HG03378 (cell line): ENCODE measurements around the gene ACP6.
"Not testable (repeated sequence)": the region's sequence is repeated elsewhere in the genome, so short reads cannot be mapped to it uniquely, and the experiment has no call there.

ENCODE experiments used
- ATAC-seq: cut with Tn5 transposase; IDR thresholded peaks from one replicate; pipeline ENCODE4 v1.9.1; 2021; ENCODE audit warnings: mild to moderate bottlenecking, moderate library complexity; ENCODE audit not compliant: unreplicated experiment

Gene ACP6

DNA sequence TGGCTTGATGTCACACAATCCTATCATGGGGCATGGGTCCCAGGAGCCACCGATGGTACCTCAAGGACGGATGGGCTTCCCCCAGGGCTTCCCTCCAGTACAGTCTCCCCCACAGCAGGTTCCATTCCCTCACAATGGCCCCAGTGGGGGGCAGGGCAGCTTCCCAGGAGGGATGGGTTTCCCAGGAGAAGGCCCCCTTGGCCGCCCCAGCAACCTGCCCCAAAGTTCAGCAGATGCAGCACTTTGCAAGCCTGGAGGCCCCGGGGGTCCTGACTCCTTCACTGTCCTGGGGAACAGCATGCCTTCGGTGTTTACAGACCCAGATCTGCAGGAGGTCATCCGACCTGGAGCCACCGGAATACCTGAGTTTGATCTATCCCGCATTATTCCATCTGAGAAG, 46.3 kb downstream of the ACP6 start:
- no peak for ATAC-seq

- no peak for ATAC-seq
These were observed 47.6 kb downstream of the ACP6 start for GRCh38 chr1:147622731-147623130.

- ATAC-seq: no peak
These were observed 49.8 kb downstream of the ACP6 start for GRCh38 chr1:147620543-147620942.

DNA sequence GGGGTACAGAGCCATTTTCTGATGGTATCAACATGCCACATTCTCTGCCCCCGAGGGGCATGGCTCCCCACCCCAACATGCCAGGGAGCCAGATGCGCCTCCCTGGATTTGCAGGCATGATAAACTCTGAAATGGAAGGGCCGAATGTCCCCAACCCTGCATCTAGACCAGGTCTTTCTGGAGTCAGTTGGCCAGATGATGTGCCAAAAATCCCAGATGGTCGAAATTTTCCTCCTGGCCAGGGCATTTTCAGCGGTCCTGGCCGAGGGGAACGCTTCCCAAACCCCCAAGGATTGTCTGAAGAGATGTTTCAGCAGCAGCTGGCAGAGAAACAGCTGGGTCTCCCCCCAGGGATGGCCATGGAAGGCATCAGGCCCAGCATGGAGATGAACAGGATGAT, 50.6 kb downstream of the ACP6 start:
- no peak for ATAC-seq

DNA sequence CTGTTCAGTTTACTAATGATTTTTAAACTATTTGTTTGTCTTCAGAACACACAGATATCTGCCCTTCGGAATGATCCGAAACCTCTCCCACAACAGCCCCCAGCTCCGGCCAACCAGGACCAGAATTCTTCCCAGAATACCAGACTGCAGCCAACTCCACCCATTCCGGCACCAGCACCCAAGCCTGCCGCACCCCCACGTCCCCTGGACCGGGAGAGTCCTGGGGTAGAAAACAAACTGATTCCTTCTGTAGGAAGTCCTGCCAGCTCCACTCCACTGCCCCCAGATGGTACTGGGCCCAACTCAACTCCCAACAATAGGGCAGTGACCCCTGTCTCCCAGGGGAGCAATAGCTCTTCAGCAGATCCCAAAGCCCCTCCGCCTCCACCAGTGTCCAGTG, 51.6 kb downstream of the ACP6 start:
- no peak for ATAC-seq

GRCh38 chr1:147618077-147618569, 52.2 kb downstream of the ACP6 start:
- no peak for ATAC-seq

GRCh38 chr1:147614966-147615365, 55.4 kb downstream of the ACP6 start:
- ATAC-seq: not testable (repeated sequence)

DNA sequence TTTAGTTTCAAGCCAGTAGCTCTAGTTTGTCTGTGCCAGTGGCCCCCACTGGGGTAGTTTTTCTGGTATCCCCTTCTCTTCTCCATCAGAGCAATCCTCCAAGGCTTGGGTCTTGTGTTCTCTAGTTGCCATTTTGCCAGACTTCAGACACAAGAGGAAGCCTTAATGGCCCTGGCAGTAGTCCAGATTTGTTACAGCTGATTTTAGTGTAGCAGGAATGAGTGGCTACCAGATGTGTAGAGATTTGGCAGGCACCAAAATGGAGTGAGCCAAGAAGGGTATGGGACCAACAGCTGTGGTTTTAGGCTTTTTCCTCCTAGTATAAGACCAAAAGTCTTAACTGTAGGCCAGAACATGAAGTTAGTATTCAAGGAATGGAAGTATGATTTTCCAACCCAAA, 56.8 kb downstream of the ACP6 start:
- no peak for ATAC-seq

- ATAC-seq: no peak
These were observed 58.0 kb downstream of the ACP6 start for GRCh38 chr1:147612366-147612765.

- ATAC-seq: no peak
These were observed 58.7 kb downstream of the ACP6 start for GRCh38 chr1:147611586-147611985.

GRCh38 chr1:147611021-147611426, 59.3 kb downstream of the ACP6 start:
- no peak for ATAC-seq

GRCh38 chr1:147609358-147609757, 61.0 kb downstream of the ACP6 start:
- ATAC-seq: no peak

DNA sequence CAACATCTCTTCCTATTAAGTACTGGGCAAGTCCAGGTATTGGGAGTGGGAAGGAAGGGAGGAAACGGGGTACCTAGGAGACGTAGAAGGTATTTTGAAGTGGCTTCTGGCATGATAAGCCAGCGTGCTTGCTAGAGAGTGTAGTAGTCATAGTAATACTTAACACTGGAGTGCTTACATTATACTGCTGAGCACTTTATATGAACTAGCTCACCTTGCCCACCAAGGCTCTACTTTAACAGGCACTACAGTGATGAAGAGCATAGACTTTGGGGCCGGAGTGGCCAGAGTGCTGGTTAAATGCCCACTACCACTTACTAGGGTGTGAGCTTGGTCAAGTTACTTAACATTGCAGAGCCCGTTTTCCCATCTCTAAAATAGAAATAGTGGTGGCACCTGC, 61.7 kb downstream of the ACP6 start:
- no peak for ATAC-seq

DNA sequence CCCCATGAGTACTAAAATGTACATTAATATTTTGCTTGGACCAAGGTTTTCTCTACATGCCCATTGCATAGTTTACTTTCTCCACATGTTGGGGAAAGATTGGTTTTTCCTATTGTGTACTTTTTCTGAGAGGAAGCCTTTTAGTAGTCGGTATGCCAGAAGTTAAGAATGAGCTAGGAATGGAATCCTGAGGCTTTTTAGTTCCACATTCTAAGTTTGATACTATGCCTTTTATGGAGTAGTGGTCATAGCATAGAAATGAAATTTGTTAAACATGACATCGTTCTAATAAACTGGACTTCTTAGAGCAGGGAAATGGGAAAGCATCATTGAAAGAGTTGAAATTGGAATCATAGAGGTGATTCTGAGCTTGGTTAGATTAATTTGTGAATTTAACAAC, 64.7 kb downstream of the ACP6 start:
- no peak for ATAC-seq

- no peak for ATAC-seq
These were observed 66.3 kb downstream of the ACP6 start for GRCh38 chr1:147603986-147604385.

- peak; percentile 21 for ATAC-seq
These were observed 69.9 kb downstream of the ACP6 start for GRCh38 chr1:147600119-147601111.

- ATAC-seq: peak; percentile 43
These were observed 70.8 kb downstream of the ACP6 start for GRCh38 chr1:147599362-147600118.

DNA sequence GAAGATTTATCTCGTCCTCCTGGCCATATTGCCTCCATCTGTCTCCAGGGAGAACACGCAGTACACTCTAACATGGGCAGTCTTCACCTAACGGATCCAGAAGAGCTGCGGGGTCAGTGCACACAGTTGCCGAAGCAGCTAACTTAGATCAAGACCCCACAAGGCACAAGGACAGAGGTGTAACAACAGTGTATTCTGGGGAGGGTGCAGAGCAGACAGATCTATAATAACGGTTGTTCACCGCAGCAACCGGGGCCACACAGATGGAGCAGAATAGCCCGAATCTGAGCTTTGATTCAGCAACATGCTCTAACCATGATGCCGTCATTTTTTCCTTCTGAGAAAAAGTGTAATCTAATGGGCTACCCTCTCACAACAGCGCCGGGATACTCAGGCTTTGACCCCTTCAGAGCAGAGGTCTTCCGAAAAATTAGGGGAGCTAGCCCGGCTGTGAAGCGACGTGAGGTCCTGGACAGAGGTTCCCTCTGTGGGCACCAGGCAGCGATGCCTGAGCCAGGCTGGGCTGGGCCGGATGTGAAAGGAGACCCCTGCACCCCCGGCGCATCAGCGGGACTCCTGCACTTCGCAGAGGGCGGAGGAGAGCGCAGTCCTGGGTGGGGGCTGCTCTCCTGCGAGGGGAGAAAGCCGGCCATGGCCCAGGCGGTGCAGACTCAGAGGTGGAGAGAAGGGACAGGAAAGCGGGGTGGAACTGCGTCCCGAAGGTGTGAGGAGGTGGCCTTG, 71.5 kb downstream of the ACP6 start:
- peak; percentile 13 for ATAC-seq

- ATAC-seq: no peak
These were observed 73.3 kb downstream of the ACP6 start for GRCh38 chr1:147597010-147597409.
